HepG2 (cell line): Measurements from ENCODE around the gene TNS1. TPM values are rescaled to one million over a fixed set of nuclear protein-coding genes. Genes with fewer than 3 reads are reported as not detected.
A peak's percentile ranks its signal among the peaks of the same experiment; 100 is the strongest.
"Not testable (repeated sequence)": the region's sequence is repeated elsewhere in the genome, so short reads cannot be mapped to it uniquely, and the experiment has no call there.

Experiments used
- ATAC-seq: fragments of 200-7000 bp; cut with Tn5 transposase; 3 replicates; pipeline ENCODE4 v1.9.1; 2020; ENCODE audit warnings: mild to moderate bottlenecking, moderate library complexity
- BruUV-seq: library from RNA; stranded (reverse); fragments of 400-500 nt; replicated peaks from 2 replicates; lab custom pipeline; 2021; lab: Mats Ljungman, UMichigan
- CTCF ChIA-PET: fragments of 300-600 bp; formaldehyde crosslinking; extraction: SDS; loops from one replicate; lab custom pipeline; 2021; ENCODE audit warnings: low total read pairs, inconsistent platforms, low intra/inter-chr PET ratio; lab: Yijun Ruan, JAX
- POLR2A ChIA-PET: fragments of 350-600 bp; sonication (Branson Sonifier 250); formaldehyde crosslinking; loops from one replicate; lab custom pipeline; 2020; ENCODE audit warnings: antibody characterized with exemption, inconsistent platforms; lab: Yijun Ruan, JAX
- DNase-seq: peaks from one replicate; pipeline ENCODE4 v3.0.0-alpha.2; 2015; ENCODE audit warnings: low spot score
- FAIRE-seq: peaks from 3 replicates; lab custom pipeline; 2011; peaks lifted over from hg19 to GRCh38; lab: Jason Lieb, UNC
- H2AFZ ChIP-seq: one replicate; pipeline ENCODE4 v1.6.1; 2011; ENCODE audit warnings: low read length, inconsistent platforms
- H3K27ac ChIP-seq: fragments of 300-600 bp; 3 replicates; pipeline ENCODE4 v1.8.0; 2011; ENCODE audit warnings: mixed run types, mild to moderate bottlenecking, mixed read lengths, low read length, inconsistent platforms; ENCODE audit not compliant: insufficient read depth; ENCODE audit errors: extremely low read length
- H3K27me3 ChIP-seq, 2 experiments: fragments of 200-600 bp in 1 of 2; 2 replicates in 1 of 2; 3 replicates in 1 of 2; pipeline versions ENCODE4 v1.6.0 to v1.8.0; 2011; ENCODE audit warnings: low read length in 2 of 2, mild to moderate bottlenecking in 2 of 2, moderate library complexity in 2 of 2, inconsistent platforms in 1 of 2; ENCODE audit not compliant: insufficient read depth in 2 of 2, control insufficient read depth in 1 of 2
- H3K36me3 ChIP-seq, 2 experiments: fragments of 200-600 bp in 1 of 2; replicated peaks in 1 of 2; 2 replicates in 1 of 2; 3 replicates in 1 of 2; pipeline versions ENCODE4 v1.5.1 to v1.8.0; 2011; ENCODE audit warnings: low read length in 2 of 2, inconsistent platforms in 1 of 2; ENCODE audit not compliant: insufficient read depth in 2 of 2, control insufficient read depth in 1 of 2
- H3K4me1 ChIP-seq: 2 replicates; pipeline ENCODE4 v1.5.1; 2012; ENCODE audit warnings: low read length, inconsistent platforms; ENCODE audit not compliant: insufficient read depth
- H3K4me2 ChIP-seq: 2 replicates; pipeline ENCODE4 v1.6.0; 2011; ENCODE audit warnings: low read depth, low read length, inconsistent platforms
- H3K4me3 ChIP-seq, 3 experiments: fragments of 200-600 bp in 1 of 3; sonication (generic), shearing (Covaris generic) in 1 of 3; replicated peaks in 1 of 3; 2 replicates each; pipeline ENCODE4 v1.5.1; 2011 to 2016; ENCODE audit warnings: low read length in 3 of 3, inconsistent platforms in 2 of 3, low read depth in 2 of 3, mild to moderate bottlenecking in 2 of 3, control low read depth in 1 of 3, mixed read lengths in 1 of 3; ENCODE audit not compliant: insufficient read depth in 1 of 3
- H3K79me2 ChIP-seq: one replicate; pipeline ENCODE4 v1.6.1; 2011; ENCODE audit warnings: low read length, inconsistent platforms; ENCODE audit not compliant: insufficient read depth
- H3K9ac ChIP-seq: 2 replicates; pipeline ENCODE4 v1.6.0; 2011; ENCODE audit warnings: mild to moderate bottlenecking, low read depth, low read length, inconsistent platforms; ENCODE audit not compliant: insufficient read depth
- H3K9me3 ChIP-seq: 2 replicates; pipeline ENCODE4 v1.5.1; 2012; ENCODE audit warnings: mild to moderate bottlenecking, low read length
- H4K20me1 ChIP-seq: 2 replicates; pipeline ENCODE4 v1.6.0; 2011; ENCODE audit warnings: inconsistent platforms, mild to moderate bottlenecking, low read length, moderate library complexity; ENCODE audit not compliant: insufficient read depth
- MNT ChIP-seq: fragments of 450-650 bp; IDR thresholded peaks from 2 replicates; pipeline ENCODE4 v1.6.1; 2016
- MXD3 ChIP-seq: IDR thresholded peaks from 2 replicates; pipeline ENCODE4 v1.6.1; 2016; ENCODE audit warnings: mild to moderate bottlenecking, missing biosample characterization, missing genetic modification reagents
- ZNF414 ChIP-seq: sonication (generic); formaldehyde crosslinking; IDR thresholded peaks from 2 replicates; pipeline ENCODE4 v1.5.0; 2020; ENCODE audit warnings: missing genetic modification reagents
- ZNF710 ChIP-seq: sonication (generic); formaldehyde crosslinking; IDR thresholded peaks from 2 replicates; pipeline ENCODE4 v1.5.0; 2020; ENCODE audit warnings: mild to moderate bottlenecking, missing genetic modification reagents, borderline replicate concordance
- ZNF713 ChIP-seq: sonication (generic); formaldehyde crosslinking; IDR thresholded peaks from 2 replicates; pipeline ENCODE4 v1.4.0; 2020; ENCODE audit warnings: mild to moderate bottlenecking, missing genetic modification reagents
- ZNF747 ChIP-seq: sonication (generic); formaldehyde crosslinking; IDR thresholded peaks from 2 replicates; pipeline ENCODE4 v1.8.1; 2023; ENCODE audit warnings: missing genetic modification reagents, mild to moderate bottlenecking, borderline replicate concordance
- ZNF75D ChIP-seq: sonication (generic); formaldehyde crosslinking; IDR thresholded peaks from 2 replicates; pipeline ENCODE4 v1.8.1; 2023; ENCODE audit warnings: missing genetic modification reagents, mild to moderate bottlenecking, borderline replicate concordance
- WGBS: methylation state at CpG from one replicate; pipeline ENCODE4 v1.1.6; 2017; ENCODE audit warnings: low lambda C conversion rate; 5-methylcytosine and 5-hydroxymethylcytosine counted together
- in situ Hi-C: cut with HindIII; loops from 2 replicates; pipeline ENCODE4 v1.10.0; 2017; ENCODE audit warnings: low pct_unique_long_range_greater_than_20kb; ENCODE audit not compliant: extremely low pct_ligation_motif_present
- intact Hi-C: fragments of 100-400 bp; cut with micrococcal nuclease; formaldehyde crosslinking; loops from one replicate; pipeline ENCODE4 v1.10.0; 2022; ENCODE audit not compliant: unreplicated experiment
- polyA plus RNA-seq, 8 experiments: library from polyadenylated mRNA; depleted of rRNA in 3 of 8; stranded (reverse) in 7 of 8; unstranded in 1 of 8; fragments of >200 nt; fragmentation: Illumina TruSeq in 4 of 8; extraction: Trizol in 4 of 8; gene quantifications; 2 replicates each; pipeline versions ENCODE4 v1.2.1 to v1.2.3, GENCODE V29; 2011 to 2016; ENCODE audit warnings: low read depth in 4 of 8, missing spikeins in 1 of 8, mixed read lengths in 1 of 8; ENCODE audit not compliant: insufficient read depth in 1 of 8
- total RNA-seq, 5 experiments: library from RNA; depleted of rRNA; stranded (reverse); fragments of >200 nt; fragmentation: Illumina TruSeq; extraction: Trizol; gene quantifications; 2 replicates each; pipeline ENCODE4 v1.2.3, GENCODE V29; 2016; ENCODE audit warnings: low read depth in 1 of 5

TNS1 gene
- total and polyA plus RNA-seq, 2 of the 13 experiments (the other 11 are each of a cell fraction or from before 2014, with no cell fraction given) = 1.9 to 118 TPM

- DNase-seq, BruUV-seq, H2AFZ ChIP-seq, H3K79me2 ChIP-seq, FAIRE-seq, H3K27ac ChIP-seq, ATAC-seq, intact Hi-C loops, H3K27me3 ChIP-seq, CTCF ChIA-PET, H3K4me3 ChIP-seq, H3K9ac ChIP-seq, H3K4me2 ChIP-seq, in situ Hi-C loops, H3K9me3 ChIP-seq, POLR2A ChIA-PET: not testable (repeated sequence)
- Histone ChIP-seq H3K4me1 (peaks cover 13% of the 10 kb centered on the region), H4K20me1 (peaks cover 13% of the 10 kb centered on the region; the same call in 1 of the 2 replicates), H3K36me3 (peaks cover 38 to 51% of the 10 kb centered on the region in 2 experiments)
- 56% methylated on average over 3 of the region's 3 CpGs for WGBS
- TF ChIP-seq ZNF710 (CRISPR knock-in tag) = peak; percentile 22; the same call in 1 of the 2 replicates
Measured at GRCh38 chr2:217808967-217809366, 193.8 kb downstream of the TNS1 start.

- intact Hi-C loops = no loop called here
- H3K27me3 ChIP-seq = no peaks in the 10 kb centered on the region
- peaks cover 34 to 47% of the 10 kb centered on the region in 2 experiments for H3K36me3 ChIP-seq
- WGBS = 76% methylated on average over 3 of the region's 3 CpGs
- H2AFZ ChIP-seq = no peak overlapping the region
- H3K27ac ChIP-seq = no peak overlapping the region
- no peak for DNase-seq
- no peak for TF ChIP-seq ZNF747
- TF ChIP-seq MNT = peak; percentile 48; the same call in 1 of the 2 replicates
- no peak for TF ChIP-seq ZNF713 (CRISPR knock-in tag)
- no peak for TF ChIP-seq MXD3 (CRISPR knock-in tag)
- no peak for TF ChIP-seq ZNF75D (CRISPR knock-in tag)
- TF ChIP-seq ZNF414 (CRISPR knock-in tag) = no peak
- TF ChIP-seq, all 625 proteins: peak for 1
- in situ Hi-C loops = no loop called here
- FAIRE-seq (no peak), ATAC-seq (no peak)
- H3K9me3 ChIP-seq = no peaks in the 10 kb centered on the region
- ChIA-PET POLR2A (no interaction called here), CTCF (no interaction called here)
- BruUV-seq = no TSS peak
- H3K4me1 ChIP-seq = peaks cover 6% of the 10 kb centered on the region
- H3K4me3 ChIP-seq = no peak overlapping the region
- H4K20me1 ChIP-seq = peaks cover 15% of the 10 kb centered on the region; the same call in 1 of the 2 replicates
- H3K79me2 ChIP-seq = no peaks in the 10 kb centered on the region
- no peak overlapping the region for H3K4me2 ChIP-seq
- H3K9ac ChIP-seq = no peak overlapping the region
Measured at GRCh38 chr2:217808326-217808725, 194.5 kb downstream of the TNS1 start.
